IMR-90 (cell line): ENCODE data around the gene ROR2. TPM values are rescaled to one million over a fixed set of nuclear protein-coding genes. Genes with fewer than 3 reads are reported as not detected.

Experiments used
- ATAC-seq: fragments of 200-7000 bp; cut with Tn5 transposase; 2 replicates; pipeline ENCODE4 v1.9.1; 2020; ENCODE audit warnings: low read depth, mild to moderate bottlenecking, moderate library complexity
- BruUV-seq: library from RNA; stranded (reverse); fragments of 400-500 nt; replicated peaks from 2 replicates; lab custom pipeline; 2021; lab: Mats Ljungman, UMichigan
- CTCF ChIA-PET: fragments of 300-600 bp; formaldehyde crosslinking; extraction: SDS; loops from one replicate; lab custom pipeline; 2021; ENCODE audit warnings: antibody characterized with exemption; lab: Yijun Ruan, JAX
- POLR2A ChIA-PET: fragments of 300-600 bp; sonication (Branson Sonifier 250); formaldehyde crosslinking; loops from one replicate; lab custom pipeline; 2022; ENCODE audit warnings: antibody characterized with exemption; ENCODE audit not compliant: unreplicated experiment; lab: Charles Lee
- DNase-seq: peaks from one replicate; pipeline ENCODE4 v3.0.0; 2013
- H2AFZ ChIP-seq: replicated peaks from 2 replicates; pipeline ENCODE3; 2013; ENCODE audit warnings: low read length, mild to moderate bottlenecking; ENCODE audit not compliant: poor library complexity
- H2AK5ac ChIP-seq: 2 replicates; pipeline ENCODE4 v1.6.1; 2013; ENCODE audit warnings: low read depth, low read length, inconsistent platforms
- H2AK9ac ChIP-seq: replicated peaks from 2 replicates; pipeline ENCODE3; 2013; ENCODE audit warnings: mild to moderate bottlenecking, low read depth, low read length, moderate library complexity; ENCODE audit not compliant: poor library complexity
- H2BK120ac ChIP-seq: 2 replicates; pipeline ENCODE4 v1.6.1; 2013; ENCODE audit warnings: low read depth, low read length, inconsistent platforms
- H2BK15ac ChIP-seq: 3 replicates; pipeline ENCODE4 v1.6.1; 2013; ENCODE audit warnings: low read depth, low read length, inconsistent platforms
- H2BK20ac ChIP-seq: 2 replicates; pipeline ENCODE4 v1.6.1; 2013; ENCODE audit warnings: low read depth, mild to moderate bottlenecking, inconsistent platforms, low read length, moderate library complexity
- H2BK5ac ChIP-seq: 2 replicates; pipeline ENCODE4 v1.6.1; 2013; ENCODE audit warnings: mild to moderate bottlenecking, low read depth, low read length, inconsistent platforms; ENCODE audit not compliant: poor library complexity, severe bottlenecking
- H3K14ac ChIP-seq: replicated peaks from 2 replicates; pipeline ENCODE4 v1.6.1; 2013; ENCODE audit warnings: low read depth, low read length, inconsistent platforms
- H3K18ac ChIP-seq: 2 replicates; pipeline ENCODE4 v1.6.1; 2013; ENCODE audit warnings: low read depth, low read length, control low read depth
- H3K23ac ChIP-seq: 2 replicates; pipeline ENCODE4 v1.6.1; 2013; ENCODE audit warnings: low read depth, low read length, inconsistent platforms
- H3K27ac ChIP-seq: 2 replicates; pipeline ENCODE4 v1.5.1; 2013; ENCODE audit warnings: mild to moderate bottlenecking, control low read depth, low read length; ENCODE audit not compliant: insufficient read depth
- H3K27me3 ChIP-seq: 2 replicates; pipeline ENCODE4 v1.6.1; 2013; ENCODE audit warnings: low read length; ENCODE audit not compliant: control insufficient read depth, insufficient read depth
- H3K36me3 ChIP-seq: 2 replicates; pipeline ENCODE4 v1.6.1; 2013; ENCODE audit warnings: low read length, mixed read lengths; ENCODE audit not compliant: control insufficient read depth, insufficient read depth
- H3K4ac ChIP-seq: 2 replicates; pipeline ENCODE4 v1.6.1; 2013; ENCODE audit warnings: low read depth, low read length, inconsistent platforms
- H3K4me1 ChIP-seq: 2 replicates; pipeline ENCODE4 v1.6.1; 2013; ENCODE audit warnings: low read length, mixed read lengths; ENCODE audit not compliant: control insufficient read depth, insufficient read depth
- H3K4me2 ChIP-seq: 2 replicates; pipeline ENCODE4 v1.6.1; 2013; ENCODE audit warnings: low read depth, mild to moderate bottlenecking, control low read depth, low read length, moderate library complexity
- H3K4me3 ChIP-seq: 2 replicates; pipeline ENCODE4 v1.5.1; 2013; ENCODE audit warnings: low read depth, mild to moderate bottlenecking, control low read depth, low read length, moderate library complexity; ENCODE audit not compliant: insufficient read depth
- H3K56ac ChIP-seq: 2 replicates; pipeline ENCODE4 v1.6.1; 2013; ENCODE audit warnings: low read length, inconsistent platforms; ENCODE audit not compliant: insufficient read depth; ENCODE audit errors: extremely low read depth
- H3K79me1 ChIP-seq, 2 experiments: 2 replicates each; pipeline ENCODE4 v1.6.1; 2013; ENCODE audit warnings: low read length in 2 of 2, inconsistent platforms in 1 of 2, low read depth in 1 of 2
- H3K9ac ChIP-seq: 2 replicates; pipeline ENCODE4 v1.6.1; 2013; ENCODE audit warnings: low read depth, low read length, control low read depth
- H3K9me1 ChIP-seq: 2 replicates; pipeline ENCODE4 v1.6.1; 2013; ENCODE audit warnings: low read length, inconsistent platforms; ENCODE audit not compliant: insufficient read depth
- H3K9me3 ChIP-seq: 2 replicates; pipeline ENCODE4 v1.6.1; 2013; ENCODE audit warnings: low read length; ENCODE audit not compliant: control insufficient read depth, insufficient read depth
- H4K20me1 ChIP-seq: 2 replicates; pipeline ENCODE4 v1.6.1; 2013; ENCODE audit warnings: low read length, inconsistent platforms; ENCODE audit not compliant: insufficient read depth
- H4K5ac ChIP-seq: 2 replicates; pipeline ENCODE4 v1.6.1; 2013; ENCODE audit warnings: mild to moderate bottlenecking, low read depth, low read length, control low read depth
- H4K8ac ChIP-seq, 2 experiments: 2 replicates each; pipeline ENCODE4 v1.6.1; 2013; ENCODE audit warnings: low read depth in 2 of 2, low read length in 2 of 2, control low read depth in 1 of 2, inconsistent platforms in 1 of 2
- H4K91ac ChIP-seq: 2 replicates; pipeline ENCODE4 v1.6.1; 2013; ENCODE audit warnings: low read depth, low read length, inconsistent platforms; ENCODE audit not compliant: insufficient read depth
- BHLHE40 ChIP-seq: fragments of 150-350 bp; IDR thresholded peaks from 2 replicates; pipeline ENCODE4 v1.6.1; 2016; ENCODE audit warnings: mild to moderate bottlenecking, low read depth, low read length
- CHD1 ChIP-seq: IDR thresholded peaks from 2 replicates; pipeline ENCODE4 v1.6.1; 2012; ENCODE audit warnings: low read depth, low read length, improper control_type of control experiment
- ELK1 ChIP-seq: fragments of 150-350 bp; IDR thresholded peaks from 2 replicates; pipeline ENCODE4 v1.6.1; 2016; ENCODE audit warnings: low read depth, mild to moderate bottlenecking, low read length, moderate library complexity, borderline replicate concordance
- FOS ChIP-seq: fragments of 150-350 bp; IDR thresholded peaks from 2 replicates; pipeline ENCODE4 v1.6.1; 2016; ENCODE audit warnings: low read depth, low read length
- MAZ ChIP-seq: IDR thresholded peaks from 2 replicates; pipeline ENCODE4 v1.6.1; 2012; ENCODE audit warnings: low read depth, mild to moderate bottlenecking, low read length, improper control_type of control experiment, moderate library complexity, borderline replicate concordance
- MXI1 ChIP-seq: IDR thresholded peaks from 2 replicates; pipeline ENCODE4 v1.6.1; 2012; ENCODE audit warnings: low read depth, mild to moderate bottlenecking, low read length, moderate library complexity, borderline replicate concordance
- NFE2L2 ChIP-seq: fragments of 150-350 bp; IDR thresholded peaks from 2 replicates; pipeline ENCODE4 v1.6.1; 2016; ENCODE audit warnings: low read depth, mild to moderate bottlenecking, low read length
- POLR2A ChIP-seq: IDR thresholded peaks from 2 replicates; pipeline ENCODE4 v1.6.1; 2012; ENCODE audit warnings: mild to moderate bottlenecking, low read depth, low read length
- RAD21 ChIP-seq: IDR thresholded peaks from 2 replicates; pipeline ENCODE4 v1.6.1; 2012; ENCODE audit warnings: low read length, improper control_type of control experiment
- RCOR1 ChIP-seq: IDR thresholded peaks from 2 replicates; pipeline ENCODE4 v1.6.1; 2012; ENCODE audit warnings: mild to moderate bottlenecking, low read length, improper control_type of control experiment; ENCODE audit not compliant: insufficient replicate concordance
- RFX5 ChIP-seq: IDR thresholded peaks from 2 replicates; pipeline ENCODE4 v1.8.0; 2012; ENCODE audit warnings: low read depth, mild to moderate bottlenecking, low read length, moderate library complexity
- SMC3 ChIP-seq: fragments of 150-350 bp; IDR thresholded peaks from 2 replicates; pipeline ENCODE4 v1.6.1; 2016; ENCODE audit warnings: low read depth, mild to moderate bottlenecking, antibody characterized with exemption, low read length, moderate library complexity
- USF2 ChIP-seq: fragments of 150-350 bp; IDR thresholded peaks from 2 replicates; pipeline ENCODE4 v1.6.1; 2017; ENCODE audit warnings: mild to moderate bottlenecking, antibody characterized with exemption, low read length, low read depth
- WGBS, 2 experiments: methylation state at CpG; one replicate each; pipeline versions ENCODE4 v1.1.5 to v1.1.7; 2013; ENCODE audit warnings: missing lambda C conversion rate in 2 of 2; ENCODE audit not compliant: insufficient read length in 1 of 2; ENCODE audit errors: extremely low coverage in 2 of 2; 5-methylcytosine and 5-hydroxymethylcytosine counted together
- dilution Hi-C: fragments of 300-500 bp; cut with HindIII; formaldehyde crosslinking; loops from one replicate; pipeline ENCODE4 v1.14.3; 2018; ENCODE audit warnings: low sequenced_read_pairs; ENCODE audit not compliant: unreplicated experiment
- in situ Hi-C: fragments of 300-500 bp; cut with MboI; formaldehyde crosslinking; loops from 3 replicates; pipeline ENCODE4 v1.14.3; 2019; ENCODE audit warnings: low sequenced_read_pairs, inconsistent platforms, mixed read lengths
- intact Hi-C: fragments of 100-400 bp; cut with micrococcal nuclease; formaldehyde crosslinking; loops from 2 replicates; pipeline ENCODE4 v1.10.0; 2022
- polyA plus RNA-seq, 3 experiments: library from polyadenylated mRNA; depleted of rRNA; stranded (reverse); fragments of >200 nt; gene quantifications; 2 replicates each; pipeline ENCODE4 v1.2.3, GENCODE V29; 2012; ENCODE audit warnings: low replicate concordance in 1 of 3
- total RNA-seq: library from RNA; depleted of rRNA; stranded (reverse); fragments of >200 nt; gene quantifications from 2 replicates; pipeline ENCODE4 v1.2.3, GENCODE V29; 2012

ROR2 gene
- total and polyA plus RNA-seq, 2 of the 4 experiments (the other 2 are of a cell fraction) = 2.3 to 4.8 TPM

- H2BK120ac ChIP-seq = no peak overlapping the region
- H3K9me1 ChIP-seq = peaks cover 3% of the 10 kb centered on the region
- H3K36me3 ChIP-seq = no peaks in the 10 kb centered on the region; the same call in 1 of the 2 replicates
- peaks cover 0 to 13% of the 10 kb centered on the region in 2 experiments; a peak in 1 of 4 replicates for H3K79me1 ChIP-seq
- H3K4ac ChIP-seq = no peak overlapping the region
- H3K4me3 ChIP-seq = no peak overlapping the region
- ChIA-PET CTCF (no interaction called here), POLR2A (interaction anchor here (0.5 kb wide), 1 partner anchor 15 kb away, joined by 3 read pairs; no protein-coding TSS in a partner anchor)
- TF ChIP-seq RFX5 (no peak), SMC3 (no peak), CHD1 (no peak), BHLHE40 (no peak), FOS (no peak), MXI1 (no peak), ELK1 (no peak), RCOR1 (no peak), POLR2A (no peak), RAD21 (no peak), USF2 (no peak), NFE2L2 (no peak), MAZ (no peak)
- H4K91ac ChIP-seq = no peak overlapping the region
- no peak for ATAC-seq
- no peaks in the 10 kb centered on the region for H3K9me3 ChIP-seq
- intact Hi-C loops = no loop called here
- 75% methylated on average over 4 of the region's 4 CpGs; no CpG with 5 or more reads in 1 of the 2 experiments for WGBS, 2 experiments
- H2BK5ac ChIP-seq = no peak overlapping the region
- H4K8ac ChIP-seq = no peak overlapping the region
- no peaks in the 10 kb centered on the region for H3K27me3 ChIP-seq
- no peak overlapping the region for H3K23ac ChIP-seq
- no peak overlapping the region for H3K4me2 ChIP-seq
- H3K9ac ChIP-seq = no peak overlapping the region
- peaks cover 27% of the 10 kb centered on the region for H3K4me1 ChIP-seq
- H3K56ac ChIP-seq = no peak overlapping the region
- H2BK20ac ChIP-seq = no peak overlapping the region
- no peak overlapping the region for H3K27ac ChIP-seq
- BruUV-seq = no TSS peak
- dilution Hi-C loops = no loop called here
- no peak overlapping the region for H3K14ac ChIP-seq
- no peak overlapping the region for H2AK5ac ChIP-seq
- H4K20me1 ChIP-seq = peaks cover 8% of the 10 kb centered on the region; the same call in 1 of the 2 replicates
- H4K5ac ChIP-seq = no peak overlapping the region
- H3K18ac ChIP-seq = no peak overlapping the region
- DNase-seq = no peak
- no peak overlapping the region for H2AK9ac ChIP-seq
- no peak overlapping the region for H2AFZ ChIP-seq
- no peak overlapping the region for H2BK15ac ChIP-seq
- in situ Hi-C loops = no loop called here
Measured at GRCh38 chr9:91894023-91894422, 56.0 kb downstream of the ROR2 start.
